ENCODE measurements around the gene TARP.

The TARP gene

GRCh38 chr7:38296059-38296857 is 22.8 kb upstream of the TARP start:
- Histone ChIP-seq H3K4ac (ENCODE audit: low read depth, low read length) (no peak overlapping the region), H3K9ac (ENCODE audit: low read length) (no peak overlapping the region), H2BK120ac (ENCODE audit: low read depth, low read length) (no peak overlapping the region), H3K56ac (ENCODE audit: low read length) (no peak overlapping the region), H3K27ac (ENCODE audit: low read depth, low read length) (no peak overlapping the region), H3K79me1 (ENCODE audit: low read length) (no peaks in the 10 kb centered on the region), H3K27me3 (ENCODE audit: insufficient read depth, low read length, poor library complexity) (no peaks in the 10 kb centered on the region), H3K23ac (ENCODE audit: low read length) (no peak overlapping the region), H4K5ac (ENCODE audit: low read length) (no peak overlapping the region), H3K4me3 (ENCODE audit: low read length) (no peak overlapping the region), H3K18ac (ENCODE audit: low read length) (no peak overlapping the region), H2AK5ac (ENCODE audit: low read length) (no peak overlapping the region), H3K4me1 (ENCODE audit: control insufficient read depth, low read depth, low read length) (no peaks in the 10 kb centered on the region), H3K36me3 (ENCODE audit: control insufficient read depth, insufficient read depth, low read length) (no peaks in the 10 kb centered on the region), H3K4me2 (ENCODE audit: low read length) (no peak overlapping the region), H2BK15ac (replicated peaks; ENCODE audit: low read depth) (no peak overlapping the region), H2BK5ac (ENCODE audit: low read length) (no peak overlapping the region), H4K8ac (ENCODE audit: low read depth, low read length) (no peak overlapping the region), H3K79me2 (ENCODE audit: control insufficient read depth, insufficient read depth, low read length) (no peaks in the 10 kb centered on the region)
- no CpG with 5 or more reads among the region's 5 CpGs for WGBS (ENCODE audit: extremely low coverage, insufficient coverage, low lambda C conversion rate)
- no peak for DNase-seq

DNA sequence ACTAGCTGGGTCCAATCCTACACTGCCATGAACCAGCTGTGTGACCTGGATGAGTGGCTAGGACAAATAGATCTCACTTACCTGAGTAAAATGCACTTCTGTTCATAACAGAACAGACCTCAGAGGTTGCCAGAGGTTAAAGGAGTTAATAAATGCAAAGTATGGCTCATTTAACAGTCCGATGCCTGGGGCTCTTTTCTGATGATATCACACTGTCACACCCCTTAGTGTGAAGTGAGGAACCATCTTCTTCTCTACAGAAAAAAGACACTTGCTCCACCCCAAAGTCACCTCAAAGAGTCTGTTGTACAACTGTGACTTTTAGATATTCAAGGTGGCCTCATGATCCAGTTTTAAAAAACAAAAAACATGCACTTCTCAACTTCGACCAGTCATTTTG is 21.5 kb upstream of the TARP start:
- Histone ChIP-seq H2BK15ac (replicated peaks; ENCODE audit: low read depth) (no peak overlapping the region), H3K27ac (ENCODE audit: low read depth, low read length) (no peak overlapping the region), H3K56ac (ENCODE audit: low read length) (no peak overlapping the region), H3K27me3 (ENCODE audit: insufficient read depth, low read length, poor library complexity) (no peaks in the 10 kb centered on the region), H4K5ac (ENCODE audit: low read length) (no peak overlapping the region), H3K79me2 (ENCODE audit: control insufficient read depth, insufficient read depth, low read length) (no peaks in the 10 kb centered on the region), H2BK120ac (ENCODE audit: low read depth, low read length) (no peak overlapping the region), H3K4me2 (ENCODE audit: low read length) (no peak overlapping the region), H3K36me3 (ENCODE audit: control insufficient read depth, insufficient read depth, low read length) (no peaks in the 10 kb centered on the region), H3K4me1 (ENCODE audit: control insufficient read depth, low read depth, low read length) (no peaks in the 10 kb centered on the region), H3K79me1 (ENCODE audit: low read length) (no peaks in the 10 kb centered on the region), H2AK5ac (ENCODE audit: low read length) (no peak overlapping the region), H2BK5ac (ENCODE audit: low read length) (no peak overlapping the region), H3K4me3 (ENCODE audit: low read length) (no peak overlapping the region), H3K4ac (ENCODE audit: low read depth, low read length) (no peak overlapping the region), H3K18ac (ENCODE audit: low read length) (no peak overlapping the region), H3K9ac (ENCODE audit: low read length) (no peak overlapping the region), H4K8ac (ENCODE audit: low read depth, low read length) (no peak overlapping the region), H3K23ac (ENCODE audit: low read length) (no peak overlapping the region)
- DNase-seq: no peak
- no CpG with 5 or more reads among the region's 2 CpGs for WGBS (ENCODE audit: extremely low coverage, insufficient coverage, low lambda C conversion rate)

DNA sequence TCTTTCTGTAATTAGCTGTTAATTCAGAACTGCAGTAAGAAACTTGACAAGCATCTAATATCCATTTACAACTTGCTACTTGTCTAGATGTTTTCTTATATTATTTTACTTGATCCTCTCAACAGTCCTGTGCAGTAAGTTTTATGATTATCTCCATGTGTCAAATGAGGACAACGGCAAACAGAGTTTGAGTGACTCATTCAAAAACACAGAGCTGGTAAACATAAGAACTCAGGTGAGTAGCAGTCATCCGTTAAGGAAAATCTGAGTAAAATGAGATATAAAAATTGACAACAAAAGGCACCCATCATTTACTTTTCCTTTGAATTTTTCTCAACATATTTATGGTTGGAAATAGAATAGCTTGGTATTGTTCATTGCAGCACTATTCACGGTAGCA is 19.0 kb upstream of the TARP start:
- Histone ChIP-seq H4K8ac (ENCODE audit: low read depth, low read length) (no peak overlapping the region), H3K4me2 (ENCODE audit: low read length) (no peak overlapping the region), H2BK120ac (ENCODE audit: low read depth, low read length) (no peak overlapping the region), H3K18ac (ENCODE audit: low read length) (no peak overlapping the region), H3K27ac (ENCODE audit: low read depth, low read length) (no peak overlapping the region), H4K5ac (ENCODE audit: low read length) (no peak overlapping the region), H3K9ac (ENCODE audit: low read length) (no peak overlapping the region), H3K36me3 (ENCODE audit: control insufficient read depth, insufficient read depth, low read length) (no peaks in the 10 kb centered on the region), H2BK5ac (ENCODE audit: low read length) (no peak overlapping the region), H2AK5ac (ENCODE audit: low read length) (no peak overlapping the region), H3K4ac (ENCODE audit: low read depth, low read length) (no peak overlapping the region), H3K4me3 (ENCODE audit: low read length) (no peak overlapping the region), H3K56ac (ENCODE audit: low read length) (no peak overlapping the region), H2BK15ac (replicated peaks; ENCODE audit: low read depth) (no peak overlapping the region), H3K79me1 (ENCODE audit: low read length) (no peaks in the 10 kb centered on the region), H3K23ac (ENCODE audit: low read length) (no peak overlapping the region), H3K4me1 (ENCODE audit: control insufficient read depth, low read depth, low read length) (no peaks in the 10 kb centered on the region), H3K79me2 (ENCODE audit: control insufficient read depth, insufficient read depth, low read length) (no peaks in the 10 kb centered on the region), H3K27me3 (ENCODE audit: insufficient read depth, low read length, poor library complexity) (no peaks in the 10 kb centered on the region)
- no CpG with 5 or more reads among the region's 3 CpGs for whole genome bisulfite sequencing (ENCODE audit: extremely low coverage, insufficient coverage, low lambda C conversion rate)
- no peak for DNase-seq

GRCh38 chr7:38291650-38292049 is 18.2 kb upstream of the TARP start:
- Histone ChIP-seq H2BK5ac (ENCODE audit: low read length) (no peak overlapping the region), H3K27me3 (ENCODE audit: insufficient read depth, low read length, poor library complexity) (no peaks in the 10 kb centered on the region), H3K79me1 (ENCODE audit: low read length) (no peaks in the 10 kb centered on the region), H3K79me2 (ENCODE audit: control insufficient read depth, insufficient read depth, low read length) (no peaks in the 10 kb centered on the region), H4K8ac (ENCODE audit: low read depth, low read length) (no peak overlapping the region), H4K5ac (ENCODE audit: low read length) (no peak overlapping the region), H2BK120ac (ENCODE audit: low read depth, low read length) (no peak overlapping the region), H2BK15ac (replicated peaks; ENCODE audit: low read depth) (no peak overlapping the region), H2AK5ac (ENCODE audit: low read length) (no peak overlapping the region), H3K36me3 (ENCODE audit: control insufficient read depth, insufficient read depth, low read length) (no peaks in the 10 kb centered on the region), H3K4ac (ENCODE audit: low read depth, low read length) (no peak overlapping the region), H3K27ac (ENCODE audit: low read depth, low read length) (no peak overlapping the region), H3K9ac (ENCODE audit: low read length) (no peak overlapping the region), H3K4me1 (ENCODE audit: control insufficient read depth, low read depth, low read length) (no peaks in the 10 kb centered on the region), H3K56ac (ENCODE audit: low read length) (no peak overlapping the region), H3K4me3 (ENCODE audit: low read length) (no peak overlapping the region), H3K18ac (ENCODE audit: low read length) (no peak overlapping the region), H3K23ac (ENCODE audit: low read length) (no peak overlapping the region), H3K4me2 (ENCODE audit: low read length) (no peak overlapping the region)
- DNase-seq: no peak
- WGBS (ENCODE audit: extremely low coverage, insufficient coverage, low lambda C conversion rate): no CpG with 5 or more reads among the region's 2 CpGs

DNA sequence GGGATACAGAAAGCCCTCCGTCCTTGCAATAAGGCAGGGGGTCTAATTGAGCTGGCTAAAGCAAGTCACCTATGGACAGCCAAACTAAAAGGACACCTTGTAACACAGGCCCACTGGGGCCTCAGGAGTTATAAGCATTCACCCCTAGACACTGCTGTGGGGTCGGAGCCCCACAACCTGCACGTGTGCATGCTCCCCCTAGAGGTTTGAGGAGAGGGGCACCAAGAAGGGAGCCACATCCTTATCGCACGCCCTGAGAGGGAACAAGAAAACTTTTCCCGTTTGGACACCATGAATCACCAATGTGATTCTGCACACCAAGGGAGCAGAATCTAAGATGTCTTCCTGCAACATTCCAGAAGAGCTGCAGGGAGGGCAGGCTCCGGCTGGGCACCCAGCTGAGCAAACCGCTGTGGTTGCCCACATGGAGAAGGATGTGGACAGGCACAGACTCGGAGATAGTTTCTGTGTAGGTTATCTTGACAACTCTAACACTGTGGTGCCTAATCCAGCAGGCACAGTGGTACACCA is 17.7 kb upstream of the TARP start:
- Histone ChIP-seq H3K9ac (ENCODE audit: low read length) (no peak overlapping the region), H3K4me1 (ENCODE audit: control insufficient read depth, low read depth, low read length) (no peaks in the 10 kb centered on the region), H4K8ac (ENCODE audit: low read depth, low read length) (no peak overlapping the region), H2BK120ac (ENCODE audit: low read depth, low read length) (no peak overlapping the region), H3K27ac (ENCODE audit: low read depth, low read length) (no peak overlapping the region), H3K4me3 (ENCODE audit: low read length) (no peak overlapping the region), H3K23ac (ENCODE audit: low read length) (no peak overlapping the region), H3K4me2 (ENCODE audit: low read length) (no peak overlapping the region), H3K4ac (ENCODE audit: low read depth, low read length) (no peak overlapping the region), H3K18ac (ENCODE audit: low read length) (no peak overlapping the region), H3K79me2 (ENCODE audit: control insufficient read depth, insufficient read depth, low read length) (no peaks in the 10 kb centered on the region), H4K5ac (ENCODE audit: low read length) (no peak overlapping the region), H3K79me1 (ENCODE audit: low read length) (no peaks in the 10 kb centered on the region), H3K56ac (ENCODE audit: low read length) (no peak overlapping the region), H2BK15ac (replicated peaks; ENCODE audit: low read depth) (no peak overlapping the region), H2BK5ac (ENCODE audit: low read length) (no peak overlapping the region), H3K36me3 (ENCODE audit: control insufficient read depth, insufficient read depth, low read length) (no peaks in the 10 kb centered on the region), H2AK5ac (ENCODE audit: low read length) (no peak overlapping the region), H3K27me3 (ENCODE audit: insufficient read depth, low read length, poor library complexity) (no peaks in the 10 kb centered on the region)
- no CpG with 5 or more reads among the region's 9 CpGs for WGBS (ENCODE audit: extremely low coverage, insufficient coverage, low lambda C conversion rate)
- DNase-seq: peak; percentile 15

GRCh38 chr7:38284553-38284952 is 11.1 kb upstream of the TARP start:
- H4K5ac ChIP-seq (ENCODE audit: low read length): no peak overlapping the region
- no peak overlapping the region for H3K4ac ChIP-seq (ENCODE audit: low read depth, low read length)
- H3K27me3 ChIP-seq (ENCODE audit: insufficient read depth, low read length, poor library complexity): no peaks in the 10 kb centered on the region
- no peak overlapping the region for H2BK5ac ChIP-seq (ENCODE audit: low read length)
- no peak overlapping the region for H3K18ac ChIP-seq (ENCODE audit: low read length)
- no peaks in the 10 kb centered on the region for H3K79me1 ChIP-seq (ENCODE audit: low read length)
- H2BK120ac ChIP-seq (ENCODE audit: low read depth, low read length): no peak overlapping the region
- H3K36me3 ChIP-seq (ENCODE audit: control insufficient read depth, insufficient read depth, low read length): no peaks in the 10 kb centered on the region
- no peak overlapping the region for H2BK15ac ChIP-seq (replicated peaks; ENCODE audit: low read depth)
- DNase-seq: no peak
- H3K4me1 ChIP-seq (ENCODE audit: control insufficient read depth, low read depth, low read length): no peaks in the 10 kb centered on the region
- WGBS (ENCODE audit: extremely low coverage, insufficient coverage, low lambda C conversion rate): no CpG with 5 or more reads among the region's 8 CpGs
- no peak overlapping the region for H3K56ac ChIP-seq (ENCODE audit: low read length)
- no peak overlapping the region for H2AK5ac ChIP-seq (ENCODE audit: low read length)
- H3K9ac ChIP-seq (ENCODE audit: low read length): no peak overlapping the region
- H3K27ac ChIP-seq (ENCODE audit: low read depth, low read length): no peak overlapping the region
- no peak overlapping the region for H3K23ac ChIP-seq (ENCODE audit: low read length)
- H4K8ac ChIP-seq (ENCODE audit: low read depth, low read length): no peak overlapping the region
- no peak overlapping the region for H3K4me3 ChIP-seq (ENCODE audit: low read length)
- no peak overlapping the region for H3K4me2 ChIP-seq (ENCODE audit: low read length)
- H3K79me2 ChIP-seq (ENCODE audit: control insufficient read depth, insufficient read depth, low read length): no peaks in the 10 kb centered on the region

Measured in mesendoderm (in vitro differentiated cells).